Measurements from ENCODE around the gene TOM1L2.

The TOM1L2 gene

GRCh38 chr17:17892731-17893130 lies 79.5 kb downstream of the TOM1L2 start:
- no peak for DNase-seq

- no peak for DNase-seq
Observed at GRCh38 chr17:17892009-17892408, 80.2 kb downstream of the TOM1L2 start.

- DNase-seq = peak; percentile 21
Observed at GRCh38 chr17:17890773-17891759, 81.1 kb downstream of the TOM1L2 start.

DNA sequence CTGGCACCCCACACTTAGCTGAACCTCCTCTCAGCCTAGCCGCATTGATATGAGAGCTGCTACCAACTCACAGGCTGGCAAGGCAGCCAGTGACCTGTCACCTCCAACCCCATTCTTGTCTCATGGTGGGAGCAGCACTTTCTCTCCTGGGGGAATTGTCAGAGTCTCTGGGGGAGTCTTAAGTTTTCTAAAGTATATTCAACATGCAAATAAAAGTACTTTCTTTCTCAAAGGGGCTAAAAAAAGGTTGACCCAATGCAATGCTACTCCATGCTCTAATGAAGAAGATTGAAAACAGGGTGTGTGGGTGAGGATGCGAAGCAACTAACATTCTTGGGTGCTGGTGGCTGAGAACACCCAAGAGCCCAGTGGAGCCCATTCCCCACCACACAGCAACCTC lies 82.3 kb downstream of the TOM1L2 start:
- DNase-seq = no peak

DNA sequence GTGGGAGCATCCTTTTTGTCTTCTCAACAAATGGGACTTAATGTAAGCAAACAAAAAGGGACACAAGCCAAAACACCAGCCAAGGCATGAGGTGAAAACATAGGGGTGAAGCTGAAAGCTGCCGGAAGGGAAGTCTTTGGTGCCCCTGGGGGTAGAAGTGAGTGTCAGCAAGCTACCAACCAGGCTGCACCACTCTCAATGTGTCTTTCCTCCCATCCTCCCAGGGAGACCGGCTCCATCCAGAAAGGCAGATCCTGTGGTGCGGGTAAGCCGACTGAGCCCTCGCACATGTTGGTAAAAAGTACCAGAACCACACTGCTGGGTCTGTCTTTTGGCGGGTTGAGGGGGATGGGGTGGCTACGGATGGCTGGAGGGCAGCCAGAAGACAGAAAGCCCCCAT lies 83.4 kb downstream of the TOM1L2 start:
- no peak for DNase-seq

- no peak for DNase-seq
Observed at GRCh38 chr17:17888371-17888770, 83.8 kb downstream of the TOM1L2 start.

DNA sequence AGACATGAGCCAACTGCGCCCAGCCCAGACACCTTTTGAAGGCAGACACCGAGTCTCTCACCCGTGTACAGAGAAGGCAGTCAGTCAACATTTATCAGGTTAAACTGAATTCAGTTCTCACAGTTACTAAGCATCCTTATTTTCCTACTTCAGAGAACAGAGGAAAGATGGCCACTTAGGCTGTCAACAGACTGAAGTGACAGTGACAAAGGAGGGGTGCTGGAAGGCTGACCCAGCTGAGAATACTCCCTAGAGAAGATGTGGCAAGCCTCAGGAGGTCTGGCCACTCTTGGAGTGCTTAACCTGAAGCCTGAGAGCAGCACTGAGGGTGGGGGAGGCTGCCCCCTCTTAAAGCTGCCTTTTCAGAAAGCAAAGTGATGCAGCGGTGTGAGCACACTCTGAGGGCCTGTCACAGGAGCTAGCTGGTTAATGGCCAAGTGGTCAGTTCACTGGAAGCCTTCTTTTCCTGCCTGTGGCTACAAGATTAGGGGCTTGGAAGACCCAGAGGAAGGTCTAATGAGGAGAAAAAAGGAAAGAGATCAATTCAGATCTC lies 84.4 kb downstream of the TOM1L2 start:
- no peak for DNase-seq

DNA sequence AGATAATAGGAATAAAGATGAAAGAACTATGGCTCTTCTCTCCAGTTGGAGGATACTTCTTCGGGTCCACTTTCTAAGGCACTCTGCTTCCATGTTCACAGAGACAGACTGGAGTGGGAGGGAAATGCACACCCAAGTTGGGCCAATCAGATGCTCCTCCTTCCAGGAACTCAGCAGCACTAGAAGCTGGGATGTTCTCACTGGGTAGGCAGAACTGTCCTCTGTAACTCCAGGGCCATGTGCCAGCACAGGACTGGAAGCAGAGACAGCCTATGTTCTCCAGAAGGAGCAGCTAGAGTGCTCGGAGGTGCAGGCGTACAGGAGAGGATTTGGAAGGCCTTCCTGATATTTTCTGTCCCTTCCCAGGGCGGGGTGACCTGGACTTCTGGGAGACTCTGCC lies 85.5 kb downstream of the TOM1L2 start:
- no peak for DNase-seq

DNA sequence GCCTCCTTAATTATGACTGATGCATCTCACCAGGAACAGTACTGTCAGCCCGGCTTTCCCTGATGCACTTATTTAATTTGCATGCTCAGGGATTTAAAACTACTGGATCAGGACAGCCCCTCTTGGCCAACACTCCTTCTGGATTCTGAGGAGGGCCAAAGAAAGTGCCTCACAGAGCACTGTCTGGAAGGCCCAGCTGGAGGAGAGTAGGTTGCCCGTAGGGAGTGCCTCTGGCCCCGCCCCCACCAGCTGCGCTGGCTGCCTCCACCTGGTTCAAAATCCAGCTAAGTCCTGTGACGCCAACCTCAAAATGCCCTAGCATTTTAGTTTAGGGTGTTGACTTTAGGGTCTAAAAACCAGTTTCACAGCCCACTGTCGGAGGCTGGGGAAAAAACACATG lies 86.0 kb downstream of the TOM1L2 start:
- no peak for DNase-seq

GRCh38 chr17:17884391-17885357 lies 87.5 kb downstream of the TOM1L2 start:
- DNase-seq = no peak

GRCh38 chr17:17883801-17884200 lies 88.4 kb downstream of the TOM1L2 start:
- DNase-seq = no peak

GRCh38 chr17:17882082-17882581 lies 90.1 kb downstream of the TOM1L2 start:
- no peak for DNase-seq

- no peak for DNase-seq
Observed at GRCh38 chr17:17880577-17881196, 91.5 kb downstream of the TOM1L2 start.

- peak; percentile 30 for DNase-seq
Observed at GRCh38 chr17:17877529-17878358, 94.5 kb downstream of the TOM1L2 start.

DNA sequence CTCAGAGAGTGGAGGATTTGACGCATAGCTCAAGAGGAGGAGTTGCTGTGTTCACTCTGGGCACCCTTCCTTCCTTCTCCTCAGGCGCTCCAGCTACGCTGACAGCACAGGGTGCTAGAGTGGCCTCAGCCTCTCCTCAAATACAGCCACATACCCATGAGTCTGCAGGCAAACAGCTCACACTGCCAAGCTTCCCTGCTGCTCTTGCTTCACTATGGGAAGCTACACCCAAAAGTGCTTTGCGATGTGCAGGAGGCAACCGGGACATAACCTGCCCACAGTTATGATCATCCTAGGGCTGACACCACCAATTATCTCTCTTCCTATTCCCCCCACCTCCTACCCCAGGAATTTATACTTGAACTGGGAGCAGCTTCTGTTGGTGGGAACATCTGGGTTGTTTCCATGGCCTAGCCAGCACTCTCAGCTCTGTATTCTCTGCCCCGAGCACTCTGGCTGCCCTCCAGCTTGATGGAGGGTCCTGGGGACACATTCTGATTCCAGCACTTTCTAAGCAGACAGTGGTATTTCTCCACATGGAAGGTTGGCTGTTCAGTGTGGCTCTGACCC lies 95.2 kb downstream of the TOM1L2 start:
- DNase-seq = no peak

GRCh38 chr17:17874478-17874877 lies 97.7 kb downstream of the TOM1L2 start:
- DNase-seq = no peak

- no peak for DNase-seq
Observed at GRCh38 chr17:17873450-17873991, 98.7 kb downstream of the TOM1L2 start.

- DNase-seq = no peak
Observed at GRCh38 chr17:17872547-17873345, 99.5 kb downstream of the TOM1L2 start.

DNA sequence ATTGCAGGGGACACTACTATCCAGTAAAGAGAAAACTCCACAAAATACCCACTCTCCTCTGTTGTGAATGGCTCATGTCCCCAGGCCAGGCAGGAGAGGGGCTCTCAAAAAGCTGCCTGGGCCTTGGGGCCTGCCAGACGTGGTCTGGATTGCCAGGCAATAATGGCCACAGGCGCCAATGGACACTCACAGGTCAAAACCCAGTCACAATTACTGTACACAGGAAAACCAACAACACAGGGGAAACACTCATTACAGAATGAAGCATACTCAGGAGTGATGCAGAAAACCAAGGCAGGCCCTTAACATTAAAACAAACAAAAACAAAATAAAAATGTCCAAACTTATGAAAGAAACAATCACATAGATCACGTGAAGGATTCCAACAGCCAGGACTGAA lies 100.3 kb downstream of the TOM1L2 start:
- DNase-seq = no peak

- DNase-seq = no peak
Observed at GRCh38 chr17:17870247-17870646, 102.0 kb downstream of the TOM1L2 start.
